IMR-90 (cell line): ENCODE results near the gene TMEM238. TPM values are rescaled to one million over a fixed set of nuclear protein-coding genes. Genes with fewer than 3 reads are reported as not detected.

ENCODE experiments used
- ATAC-seq: fragments of 200-7000 bp; cut with Tn5 transposase; 2 replicates; pipeline ENCODE4 v1.9.1; 2020; ENCODE audit warnings: low read depth, mild to moderate bottlenecking, moderate library complexity
- BruUV-seq: library from RNA; stranded (reverse); fragments of 400-500 nt; replicated peaks from 2 replicates; lab custom pipeline; 2021; lab: Mats Ljungman, UMichigan
- CTCF ChIA-PET: fragments of 300-600 bp; formaldehyde crosslinking; extraction: SDS; loops from one replicate; lab custom pipeline; 2021; ENCODE audit warnings: antibody characterized with exemption; lab: Yijun Ruan, JAX
- POLR2A ChIA-PET: fragments of 300-600 bp; sonication (Branson Sonifier 250); formaldehyde crosslinking; loops from one replicate; lab custom pipeline; 2022; ENCODE audit warnings: antibody characterized with exemption; ENCODE audit not compliant: unreplicated experiment; lab: Charles Lee
- DNase-seq: peaks from one replicate; pipeline ENCODE4 v3.0.0; 2013
- H2AFZ ChIP-seq: replicated peaks from 2 replicates; pipeline ENCODE3; 2013; ENCODE audit warnings: low read length, mild to moderate bottlenecking; ENCODE audit not compliant: poor library complexity
- H2AK5ac ChIP-seq: 2 replicates; pipeline ENCODE4 v1.6.1; 2013; ENCODE audit warnings: low read depth, low read length, inconsistent platforms
- H2AK9ac ChIP-seq: replicated peaks from 2 replicates; pipeline ENCODE3; 2013; ENCODE audit warnings: mild to moderate bottlenecking, low read depth, low read length, moderate library complexity; ENCODE audit not compliant: poor library complexity
- H2BK120ac ChIP-seq: 2 replicates; pipeline ENCODE4 v1.6.1; 2013; ENCODE audit warnings: low read depth, low read length, inconsistent platforms
- H2BK15ac ChIP-seq: 3 replicates; pipeline ENCODE4 v1.6.1; 2013; ENCODE audit warnings: low read depth, low read length, inconsistent platforms
- H2BK20ac ChIP-seq: 2 replicates; pipeline ENCODE4 v1.6.1; 2013; ENCODE audit warnings: low read depth, mild to moderate bottlenecking, inconsistent platforms, low read length, moderate library complexity
- H2BK5ac ChIP-seq: 2 replicates; pipeline ENCODE4 v1.6.1; 2013; ENCODE audit warnings: mild to moderate bottlenecking, low read depth, low read length, inconsistent platforms; ENCODE audit not compliant: poor library complexity, severe bottlenecking
- H3K14ac ChIP-seq: replicated peaks from 2 replicates; pipeline ENCODE4 v1.6.1; 2013; ENCODE audit warnings: low read depth, low read length, inconsistent platforms
- H3K18ac ChIP-seq: 2 replicates; pipeline ENCODE4 v1.6.1; 2013; ENCODE audit warnings: low read depth, low read length, control low read depth
- H3K23ac ChIP-seq: 2 replicates; pipeline ENCODE4 v1.6.1; 2013; ENCODE audit warnings: low read depth, low read length, inconsistent platforms
- H3K27ac ChIP-seq: 2 replicates; pipeline ENCODE4 v1.5.1; 2013; ENCODE audit warnings: mild to moderate bottlenecking, control low read depth, low read length; ENCODE audit not compliant: insufficient read depth
- H3K27me3 ChIP-seq: 2 replicates; pipeline ENCODE4 v1.6.1; 2013; ENCODE audit warnings: low read length; ENCODE audit not compliant: control insufficient read depth, insufficient read depth
- H3K36me3 ChIP-seq: 2 replicates; pipeline ENCODE4 v1.6.1; 2013; ENCODE audit warnings: low read length, mixed read lengths; ENCODE audit not compliant: control insufficient read depth, insufficient read depth
- H3K4ac ChIP-seq: 2 replicates; pipeline ENCODE4 v1.6.1; 2013; ENCODE audit warnings: low read depth, low read length, inconsistent platforms
- H3K4me1 ChIP-seq: 2 replicates; pipeline ENCODE4 v1.6.1; 2013; ENCODE audit warnings: low read length, mixed read lengths; ENCODE audit not compliant: control insufficient read depth, insufficient read depth
- H3K4me2 ChIP-seq: 2 replicates; pipeline ENCODE4 v1.6.1; 2013; ENCODE audit warnings: low read depth, mild to moderate bottlenecking, control low read depth, low read length, moderate library complexity
- H3K4me3 ChIP-seq: 2 replicates; pipeline ENCODE4 v1.5.1; 2013; ENCODE audit warnings: low read depth, mild to moderate bottlenecking, control low read depth, low read length, moderate library complexity; ENCODE audit not compliant: insufficient read depth
- H3K56ac ChIP-seq: 2 replicates; pipeline ENCODE4 v1.6.1; 2013; ENCODE audit warnings: low read length, inconsistent platforms; ENCODE audit not compliant: insufficient read depth; ENCODE audit errors: extremely low read depth
- H3K79me1 ChIP-seq, 2 experiments: 2 replicates each; pipeline ENCODE4 v1.6.1; 2013; ENCODE audit warnings: low read length in 2 of 2, inconsistent platforms in 1 of 2, low read depth in 1 of 2
- H3K9ac ChIP-seq: 2 replicates; pipeline ENCODE4 v1.6.1; 2013; ENCODE audit warnings: low read depth, low read length, control low read depth
- H3K9me1 ChIP-seq: 2 replicates; pipeline ENCODE4 v1.6.1; 2013; ENCODE audit warnings: low read length, inconsistent platforms; ENCODE audit not compliant: insufficient read depth
- H3K9me3 ChIP-seq: 2 replicates; pipeline ENCODE4 v1.6.1; 2013; ENCODE audit warnings: low read length; ENCODE audit not compliant: control insufficient read depth, insufficient read depth
- H4K20me1 ChIP-seq: 2 replicates; pipeline ENCODE4 v1.6.1; 2013; ENCODE audit warnings: low read length, inconsistent platforms; ENCODE audit not compliant: insufficient read depth
- H4K5ac ChIP-seq: 2 replicates; pipeline ENCODE4 v1.6.1; 2013; ENCODE audit warnings: mild to moderate bottlenecking, low read depth, low read length, control low read depth
- H4K8ac ChIP-seq, 2 experiments: 2 replicates each; pipeline ENCODE4 v1.6.1; 2013; ENCODE audit warnings: low read depth in 2 of 2, low read length in 2 of 2, control low read depth in 1 of 2, inconsistent platforms in 1 of 2
- H4K91ac ChIP-seq: 2 replicates; pipeline ENCODE4 v1.6.1; 2013; ENCODE audit warnings: low read depth, low read length, inconsistent platforms; ENCODE audit not compliant: insufficient read depth
- BHLHE40 ChIP-seq: fragments of 150-350 bp; IDR thresholded peaks from 2 replicates; pipeline ENCODE4 v1.6.1; 2016; ENCODE audit warnings: mild to moderate bottlenecking, low read depth, low read length
- CEBPB ChIP-seq: IDR thresholded peaks from 2 replicates; pipeline ENCODE4 v1.6.1; 2012; ENCODE audit warnings: low read depth, low read length, improper control_type of control experiment
- MAZ ChIP-seq: IDR thresholded peaks from 2 replicates; pipeline ENCODE4 v1.6.1; 2012; ENCODE audit warnings: low read depth, mild to moderate bottlenecking, low read length, improper control_type of control experiment, moderate library complexity, borderline replicate concordance
- POLR2A ChIP-seq: IDR thresholded peaks from 2 replicates; pipeline ENCODE4 v1.6.1; 2012; ENCODE audit warnings: mild to moderate bottlenecking, low read depth, low read length
- SMC3 ChIP-seq: fragments of 150-350 bp; IDR thresholded peaks from 2 replicates; pipeline ENCODE4 v1.6.1; 2016; ENCODE audit warnings: low read depth, mild to moderate bottlenecking, antibody characterized with exemption, low read length, moderate library complexity
- USF2 ChIP-seq: fragments of 150-350 bp; IDR thresholded peaks from 2 replicates; pipeline ENCODE4 v1.6.1; 2017; ENCODE audit warnings: mild to moderate bottlenecking, antibody characterized with exemption, low read length, low read depth
- WGBS, 2 experiments: methylation state at CpG; one replicate each; pipeline versions ENCODE4 v1.1.5 to v1.1.7; 2013; ENCODE audit warnings: missing lambda C conversion rate in 2 of 2; ENCODE audit not compliant: insufficient read length in 1 of 2; ENCODE audit errors: extremely low coverage in 2 of 2; 5-methylcytosine and 5-hydroxymethylcytosine counted together
- dilution Hi-C: fragments of 300-500 bp; cut with HindIII; formaldehyde crosslinking; loops from one replicate; pipeline ENCODE4 v1.14.3; 2018; ENCODE audit warnings: low sequenced_read_pairs; ENCODE audit not compliant: unreplicated experiment
- in situ Hi-C: fragments of 300-500 bp; cut with MboI; formaldehyde crosslinking; loops from 3 replicates; pipeline ENCODE4 v1.14.3; 2019; ENCODE audit warnings: low sequenced_read_pairs, inconsistent platforms, mixed read lengths
- intact Hi-C: fragments of 100-400 bp; cut with micrococcal nuclease; formaldehyde crosslinking; loops from 2 replicates; pipeline ENCODE4 v1.10.0; 2022
- polyA plus RNA-seq, 3 experiments: library from polyadenylated mRNA; depleted of rRNA; stranded (reverse); fragments of >200 nt; gene quantifications; 2 replicates each; pipeline ENCODE4 v1.2.3, GENCODE V29; 2012; ENCODE audit warnings: low replicate concordance in 1 of 3
- total RNA-seq: library from RNA; depleted of rRNA; stranded (reverse); fragments of >200 nt; gene quantifications from 2 replicates; pipeline ENCODE4 v1.2.3, GENCODE V29; 2012

TMEM238 gene
- total and polyA plus RNA-seq, 2 of the 4 experiments (the other 2 are of a cell fraction), result not detected

DNA sequence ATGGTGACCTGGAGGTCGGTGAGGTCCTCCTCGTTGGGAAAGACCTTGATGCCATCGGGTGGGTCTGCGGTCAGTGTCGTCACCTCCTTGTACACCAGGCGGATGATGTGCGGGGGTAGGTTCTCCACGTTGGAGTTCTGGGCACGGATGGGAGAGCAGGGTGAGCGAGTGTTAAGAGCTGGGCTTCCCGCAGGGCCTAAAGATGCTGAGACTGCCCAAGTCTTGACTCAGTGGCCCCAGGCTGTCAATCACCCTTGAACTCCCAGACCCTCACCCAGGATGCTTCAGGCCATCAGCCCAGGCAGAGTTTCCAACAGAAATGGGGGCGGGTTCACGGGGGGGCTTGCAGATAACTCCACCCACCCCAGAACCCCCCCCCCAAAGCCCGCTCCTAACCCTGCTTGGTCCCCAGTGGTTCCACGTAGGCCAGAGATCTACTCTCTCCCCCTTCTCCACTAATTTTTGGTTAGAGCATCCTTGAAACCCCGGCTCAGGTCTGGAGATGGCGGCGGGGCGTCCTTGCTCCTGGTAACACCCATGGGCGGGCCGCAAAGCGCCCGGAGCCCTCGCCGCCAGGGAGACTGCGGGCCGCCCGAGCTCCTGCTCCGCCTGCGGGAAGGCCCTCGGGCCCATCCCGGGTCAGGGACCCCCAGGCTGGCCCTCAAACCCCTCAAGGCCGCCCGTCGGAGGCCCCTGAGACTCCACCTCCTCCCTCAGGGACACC is 22.9 kb upstream of the TMEM238 start (continued):
- no peak for TF ChIP-seq MAZ

GRCh38 chr19:55406091-55406825 is 22.2 kb upstream of the TMEM238 start:
- Histone ChIP-seq H2AK5ac (0 out of 2 replicates have a peak overlapping the region, but pooled peaks have one; percentile 5), H3K18ac (no peak overlapping the region), H3K9ac (peak overlapping the region; percentile 76), H3K79me1 (peaks cover 7 to 46% of the 10 kb centered on the region in 2 experiments), H3K4me3 (peak overlapping the region; percentile 64), H4K20me1 (peaks cover 50% of the 10 kb centered on the region), H4K5ac (no peak overlapping the region), H4K91ac (no peak overlapping the region), H2AFZ (peak overlapping the region; percentile 0), H3K27me3 (no peaks in the 10 kb centered on the region), H3K4me2 (peak overlapping the region; percentile 98), H3K9me1 (peaks cover 19% of the 10 kb centered on the region), H2BK5ac (peak overlapping the region; percentile 49), H3K4ac (no peak overlapping the region; the same call in 1 of the 2 replicates), H3K14ac (peak overlapping the region; percentile 95), H3K56ac (no peak overlapping the region), H4K8ac (no peak overlapping the region), H2BK15ac (no peak overlapping the region), H3K36me3 (peaks cover 35% of the 10 kb centered on the region), H2AK9ac (peak overlapping the region; percentile 94), H3K23ac (peak overlapping the region; percentile 96), H3K4me1 (peaks cover 17% of the 10 kb centered on the region), H2BK120ac (no peak overlapping the region), H2BK20ac (no peak overlapping the region), H3K27ac (peak overlapping the region; percentile 73; the same call in 1 of the 2 replicates), H3K9me3 (no peaks in the 10 kb centered on the region)
- dilution Hi-C loops, result no loop called here
- intact Hi-C loops, result loop anchor here (5.0 kb wide), 1 partner anchor 96 kb away; no protein-coding TSS in a partner anchor
- POLR2A ChIA-PET, result interaction anchor here (1.0 kb wide), 2 partner anchors 19 to 105 kb away, joined by 3 to 4 read pairs; no protein-coding TSS in a partner anchor
- no TSS peak for BruUV-seq
- ATAC-seq (no peak), DNase-seq (no peak)
- TF ChIP-seq SMC3 (no peak), BHLHE40 (no peak), POLR2A (no peak; the same call in 1 of the 2 replicates), MAZ (no peak), CEBPB (0 out of 2 replicates have a peak, but pooled peaks have one; percentile 9), USF2 (no peak)
- in situ Hi-C loops, result no loop called here
- CTCF ChIA-PET, result no interaction called here
- WGBS, 2 experiments, result 82% methylated on average over 7 of the region's 14 CpGs; no CpG with 5 or more reads in 1 of the 2 experiments
